Stomach (tissue), 4 donors: ENCODE data around the gene RNASE13.

ENCODE experiments used
- CTCF ChIP-seq, 7 experiments: fragments of 450-650 bp in 4 of 7; fragments of 200-600 bp in 3 of 7; sonication (generic) in 3 of 7; IDR thresholded peaks; one replicate each; pipeline ENCODE4 v1.5.1; 2016 to 2019; ENCODE audit warnings: antibody characterized with exemption in 7 of 7, control low read depth in 2 of 7, mild to moderate bottlenecking in 1 of 7
- POLR2A ChIP-seq, 4 donors: fragments of 450-650 bp; IDR thresholded peaks; one replicate each; pipeline ENCODE4 v1.6.1; 2016; ENCODE audit warnings: antibody characterized with exemption in 4 of 4, control low read depth in 2 of 4, mild to moderate bottlenecking in 1 of 4, moderate library complexity in 1 of 4
- POLR2AphosphoS5 ChIP-seq, 3 donors: sonication (generic); formaldehyde crosslinking; IDR thresholded peaks; one replicate each; pipeline ENCODE4 v1.6.1; 2016; ENCODE audit warnings: antibody characterized with exemption in 3 of 3

GRCh38 chr14:21029917-21030316 lies 4.7 kb downstream of the RNASE13 start, which contains the start of gene TPPP2:
- no peak for TF ChIP-seq POLR2A (IDR thresholded peaks at IDR 0.05)
- no peak for TF ChIP-seq CTCF (IDR thresholded peaks at IDR 0.05)
- no peak for TF ChIP-seq POLR2AphosphoS5 (IDR thresholded peaks at IDR 0.05)
